HL-60/S4 (cell line): ENCODE measurements around the gene EFCAB10.
"Not testable (repeated sequence)": the region's sequence is repeated elsewhere in the genome, so short reads cannot be mapped to it uniquely, and the experiment has no call there.

Experiments used
- in situ Hi-C: fragments of 300-500 bp; cut with MboI; formaldehyde crosslinking; loops from 2 replicates; pipeline ENCODE4 v1.14.3; 2022; ENCODE audit warnings: low sequenced_read_pairs

The EFCAB10 gene

DNA sequence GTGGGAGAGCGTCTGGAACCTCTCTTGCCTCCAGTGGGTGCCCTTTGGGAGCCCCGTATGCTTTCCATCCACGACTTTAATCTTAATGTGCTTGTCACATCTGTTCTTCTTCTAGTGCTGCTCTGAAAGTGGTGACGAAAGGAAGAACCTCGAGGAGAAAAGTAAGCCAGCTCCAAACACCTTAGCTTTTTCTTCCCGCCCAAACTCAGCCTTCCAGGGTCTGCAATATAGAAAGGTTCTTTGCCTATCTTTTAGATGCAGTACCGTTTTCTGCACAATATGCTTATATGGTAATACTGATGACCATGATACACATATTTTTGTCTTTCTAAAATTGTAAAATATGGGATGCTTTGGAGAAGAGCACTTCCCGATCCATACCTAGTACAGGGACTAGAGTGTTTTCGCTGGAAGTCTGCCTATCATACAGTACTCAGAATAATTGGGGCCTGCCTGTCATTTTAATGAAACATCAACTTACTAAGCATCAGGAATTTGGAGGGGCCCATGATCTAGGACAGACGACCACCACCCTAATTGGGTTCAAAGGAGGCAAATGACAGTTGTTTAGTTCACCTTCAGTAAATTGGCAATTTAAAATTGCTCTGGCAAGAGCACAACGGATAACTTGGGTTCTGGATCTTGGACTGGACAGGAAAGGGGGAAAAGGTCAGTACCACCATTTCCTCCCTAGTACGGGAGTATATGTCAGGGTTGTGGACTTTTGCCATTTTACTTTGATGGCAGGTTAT is 48.4 kb downstream of the EFCAB10 start:
- in situ Hi-C loops = no loop called here

DNA sequence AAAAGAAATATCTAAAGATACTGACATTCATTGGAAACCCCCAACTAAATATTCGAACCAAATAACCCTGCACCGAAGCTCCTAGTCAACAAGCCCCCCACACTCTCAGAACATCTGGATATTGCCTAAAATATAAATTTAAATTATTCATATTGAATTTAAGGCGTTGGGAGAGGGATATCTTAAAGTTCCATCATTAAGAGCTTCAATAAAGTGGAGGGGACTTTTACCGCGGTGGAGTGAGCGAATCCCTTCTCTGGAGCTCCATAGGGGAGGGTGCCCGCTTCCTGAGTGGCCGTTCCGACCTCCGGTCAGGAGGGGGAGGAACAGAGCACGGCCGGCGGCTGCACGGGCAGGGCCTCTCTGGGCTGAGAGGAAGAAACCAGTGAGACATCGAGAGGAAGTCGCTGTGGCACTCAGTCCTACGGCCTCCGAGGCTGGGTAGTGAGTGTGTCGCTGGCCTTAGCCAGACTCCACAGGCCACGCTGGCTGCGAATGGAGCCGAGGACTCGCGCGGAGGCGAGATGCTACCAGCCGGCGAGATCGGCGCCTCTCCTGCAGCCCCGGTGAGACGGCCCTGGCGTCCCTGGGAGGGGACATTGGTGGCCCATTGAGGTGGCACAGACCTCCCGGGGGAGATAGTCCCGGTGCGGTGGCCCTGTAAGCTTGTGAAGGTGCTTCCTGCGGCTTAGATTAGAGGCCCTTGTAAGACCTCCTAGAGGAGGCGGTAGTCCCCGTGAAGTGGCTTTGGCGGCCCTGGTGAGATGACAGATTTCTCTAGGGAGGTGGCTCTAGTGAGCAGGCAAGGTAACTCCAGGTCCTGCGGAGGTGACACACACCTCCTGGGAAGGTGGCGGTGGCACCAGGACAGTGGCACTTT is 49.3 kb downstream of the EFCAB10 start, which contains the start of gene RINT1:
Gene RINT1 (plus strand): TSS at position 410 of the 880 bp plus-strand sequence. CDS start 115 bp downstream, at position 525.
- in situ Hi-C loops = no loop called here

DNA sequence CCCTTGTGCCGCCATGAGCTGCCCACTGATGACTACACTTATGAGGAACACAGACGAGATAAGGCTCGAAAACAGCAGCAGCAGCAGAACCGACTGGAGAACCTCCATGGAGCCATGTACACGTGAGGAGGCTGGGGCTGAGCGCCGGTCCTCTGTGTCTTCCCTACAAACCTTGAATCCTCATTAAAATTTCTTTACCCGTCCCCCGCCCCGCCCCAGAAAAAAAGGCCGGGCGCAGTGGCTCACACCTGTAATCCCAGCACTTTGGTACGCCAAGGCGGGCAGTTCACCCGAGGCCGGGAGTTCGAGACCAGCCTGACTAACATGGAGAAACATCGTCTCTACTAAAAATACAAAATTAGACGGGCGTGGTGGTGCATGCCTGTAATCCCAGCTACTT is 50.7 kb downstream of the EFCAB10 start:
- in situ Hi-C loops = no loop called here

DNA sequence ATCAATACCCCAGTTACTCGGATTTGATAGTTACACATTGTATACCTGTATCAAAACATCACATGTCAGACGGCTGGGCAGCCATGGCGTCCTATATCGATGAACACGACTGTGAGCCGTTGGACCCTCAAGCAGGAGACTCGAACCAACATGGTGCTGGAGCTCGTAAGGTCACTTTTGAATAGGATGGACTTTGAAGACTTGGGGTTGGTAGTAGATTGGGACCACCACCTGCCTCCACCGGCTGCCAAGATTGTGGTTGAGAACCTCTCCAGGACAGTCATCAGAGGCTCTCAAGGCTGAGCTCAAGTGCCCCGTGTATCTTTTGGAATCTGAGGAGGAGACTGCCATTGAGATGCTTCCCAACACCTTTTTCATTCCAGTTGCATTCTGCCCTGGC is 51.2 kb downstream of the EFCAB10 start:
- in situ Hi-C loops = no loop called here

DNA sequence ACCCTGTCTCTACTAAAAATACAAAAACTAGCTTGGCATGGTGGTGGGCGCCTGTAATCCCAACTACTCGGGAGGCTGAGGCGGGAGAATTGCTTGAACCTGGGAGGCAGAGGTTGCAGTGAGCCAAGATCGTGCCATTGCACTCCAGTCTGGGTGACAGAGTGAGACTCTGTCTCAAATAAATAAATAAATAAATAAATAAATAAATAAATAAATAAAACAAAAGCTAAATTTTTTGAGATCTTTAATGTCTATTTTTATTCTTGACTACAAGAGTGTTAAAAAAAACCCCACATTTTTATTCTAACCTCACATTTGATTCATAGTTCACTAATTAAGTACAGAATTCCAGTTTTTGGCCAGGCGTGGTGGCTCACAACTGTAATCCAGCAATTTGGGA is 53.6 kb downstream of the EFCAB10 start:
- in situ Hi-C loops = not testable (repeated sequence)

DNA sequence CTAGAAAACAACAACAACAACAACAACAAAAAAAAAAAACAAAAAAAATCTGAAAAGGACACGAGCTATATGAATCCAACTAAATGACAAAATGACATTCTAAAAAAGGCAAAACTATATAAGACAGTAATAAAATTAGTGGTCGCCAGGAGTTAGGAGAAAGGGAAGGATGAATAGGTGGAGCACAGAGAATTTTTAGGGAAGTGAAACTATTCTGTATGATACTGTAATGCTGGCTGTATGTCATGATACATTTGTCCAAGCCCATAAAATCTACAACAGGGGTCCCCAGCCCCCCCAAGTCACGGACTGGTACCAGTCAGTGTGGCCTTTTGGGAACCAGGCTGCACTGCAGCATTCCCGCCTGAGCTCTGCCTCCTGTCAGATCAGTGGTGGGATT is 56.5 kb downstream of the EFCAB10 start:
- in situ Hi-C loops = no loop called here

DNA sequence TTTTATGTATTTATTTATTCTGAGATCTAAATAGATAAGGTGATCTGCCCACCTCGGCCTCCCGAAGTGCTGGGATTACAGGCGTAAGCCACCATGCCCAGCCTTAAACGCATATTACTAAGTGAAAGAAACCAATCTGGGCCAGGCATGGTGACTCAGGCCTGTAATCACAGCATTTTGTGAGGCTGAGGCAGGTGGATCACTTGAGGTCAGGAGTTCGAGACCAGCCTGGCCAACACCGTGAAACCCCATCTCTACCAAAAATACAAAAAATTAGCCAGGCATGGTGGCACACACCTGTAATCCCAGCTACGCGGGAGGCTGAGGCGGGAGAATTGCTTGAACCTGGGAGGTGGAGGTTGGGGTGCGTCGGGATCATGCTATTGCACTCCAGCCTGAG is 56.9 kb downstream of the EFCAB10 start:
- in situ Hi-C loops = not testable (repeated sequence)

DNA sequence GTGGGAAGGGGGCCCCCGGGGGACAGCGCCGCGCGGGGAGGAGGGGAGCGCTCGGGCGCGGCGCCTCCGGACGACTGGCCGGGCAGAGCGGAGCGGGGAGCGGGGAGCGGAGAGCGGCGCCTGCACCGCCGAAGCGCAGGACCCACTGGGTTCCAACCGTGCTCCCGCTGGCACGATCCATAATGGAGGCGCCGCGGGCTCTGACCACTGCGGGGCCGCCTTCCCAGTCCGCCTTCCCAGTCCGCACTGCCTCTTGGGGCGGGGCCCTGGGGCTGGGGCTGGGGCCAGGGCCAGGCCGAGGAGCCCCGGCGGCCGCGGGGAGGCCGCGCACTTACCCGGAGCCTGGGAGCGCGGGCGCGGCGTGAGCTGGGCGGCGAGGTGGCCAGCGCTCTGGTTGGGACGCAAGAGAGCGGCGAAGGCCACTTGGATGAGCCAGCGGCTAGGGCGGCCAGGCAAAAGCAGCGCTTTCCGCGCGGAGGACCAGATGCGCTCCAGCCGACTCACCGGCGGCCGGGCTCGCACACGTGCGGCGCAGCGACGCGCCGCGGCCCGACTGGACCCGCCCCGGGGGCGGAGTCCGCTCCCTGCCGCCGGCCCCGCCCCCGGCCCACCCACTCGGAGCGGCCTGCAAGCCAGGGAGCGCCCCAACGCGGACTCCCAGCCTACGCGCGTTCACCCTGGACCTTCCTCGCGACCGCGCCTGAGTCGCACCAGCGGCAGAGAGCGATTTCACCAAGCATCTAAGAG is 59.4 kb downstream of the EFCAB10 start, which contains the start of gene PUS7:
Gene PUS7 (minus strand): TSS at position 555 of the 747 bp plus-strand sequence. CDS start 13,759 bp downstream, outside the sequence.
- in situ Hi-C loops = no loop called here

DNA sequence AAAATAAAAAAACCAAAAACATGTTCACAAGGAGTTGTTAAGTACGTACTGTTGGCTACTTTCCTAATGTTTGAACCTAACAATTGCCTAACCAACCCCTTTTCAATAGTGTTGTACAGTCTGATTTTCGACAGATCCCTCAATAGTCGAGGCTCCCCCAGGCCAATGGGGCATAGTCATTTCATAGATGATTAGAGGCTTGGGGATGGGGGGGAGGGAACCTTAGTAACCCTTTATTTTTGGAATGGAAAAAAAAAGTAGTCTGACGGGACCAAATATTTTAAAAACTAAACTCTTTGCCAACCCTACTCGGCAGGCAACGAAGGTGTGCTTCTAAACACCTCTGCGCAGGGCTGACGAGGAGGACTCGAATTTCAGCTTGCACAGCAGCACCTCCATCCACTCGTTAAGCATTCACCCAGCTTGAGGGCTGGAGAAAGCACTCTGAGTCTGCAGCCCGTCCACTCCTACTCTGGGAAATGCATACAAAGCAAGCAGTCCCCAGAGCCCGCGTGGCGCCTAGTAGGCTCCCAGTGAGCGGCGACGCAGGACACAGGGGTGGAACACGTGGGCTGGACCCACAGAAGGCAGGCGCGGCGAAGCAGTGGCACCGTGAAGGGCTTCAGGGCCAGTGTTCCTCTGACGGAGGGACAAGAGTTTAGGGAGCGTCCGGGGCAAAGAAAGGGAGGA is 60.1 kb downstream of the EFCAB10 start:
- in situ Hi-C loops = no loop called here

DNA sequence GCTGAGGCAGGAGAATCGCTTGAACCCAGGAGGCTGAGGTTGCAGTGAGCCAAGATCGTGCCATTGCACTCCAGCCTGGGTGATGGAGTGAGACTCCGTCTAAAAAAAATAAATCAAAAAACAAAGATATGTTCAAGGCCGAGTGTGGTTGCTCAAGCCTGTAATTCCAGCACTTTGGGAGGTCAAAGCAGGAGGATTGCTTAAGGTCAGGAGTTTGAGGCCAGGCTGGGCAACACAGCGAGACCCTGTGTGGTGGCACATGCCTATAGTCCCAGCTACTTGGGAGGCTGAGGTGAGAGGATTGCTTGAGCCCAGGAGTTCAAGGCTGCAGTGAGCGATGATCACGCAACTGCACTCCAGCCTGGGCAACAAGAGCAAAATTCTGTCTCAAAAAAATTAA is 60.7 kb downstream of the EFCAB10 start:
- in situ Hi-C loops = not testable (repeated sequence)

DNA sequence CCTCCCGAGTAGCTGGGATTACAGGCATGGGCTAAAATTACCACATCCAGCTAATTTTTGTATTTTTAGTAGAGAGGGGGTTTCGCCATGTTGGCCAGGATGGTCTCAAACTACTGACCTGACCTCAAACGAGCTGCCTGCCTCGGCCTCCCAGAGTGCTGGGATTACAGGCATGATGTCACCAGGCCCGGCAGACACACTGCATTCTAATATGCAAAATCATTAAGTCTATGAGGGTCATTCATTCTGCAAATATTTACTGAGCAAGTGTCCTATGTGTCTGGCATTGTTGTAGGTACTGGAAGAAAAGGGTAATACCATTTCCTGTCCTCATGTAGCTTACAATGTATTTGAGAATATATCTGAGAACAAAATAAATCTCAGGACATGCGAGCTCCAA is 61.9 kb downstream of the EFCAB10 start:
- in situ Hi-C loops = no loop called here

DNA sequence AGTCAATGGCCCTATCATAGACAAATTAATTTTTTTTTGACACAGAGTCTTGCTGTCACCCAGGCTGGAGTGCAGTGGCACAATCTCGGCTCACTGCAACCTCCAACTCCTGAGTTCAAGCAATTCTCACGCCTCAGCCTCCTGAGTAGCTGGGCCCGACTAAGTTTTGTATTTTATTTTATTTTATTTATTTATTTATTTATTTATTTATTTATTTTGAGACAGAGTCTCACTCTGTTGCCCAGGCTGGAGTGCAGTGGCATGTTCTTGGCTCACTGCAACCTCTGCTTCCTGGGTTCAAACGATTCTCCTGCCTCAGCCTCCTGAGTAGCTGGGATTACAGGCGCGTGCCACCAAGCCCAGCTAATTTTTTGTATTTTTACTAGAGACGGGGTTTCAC is 65.7 kb downstream of the EFCAB10 start:
- in situ Hi-C loops = not testable (repeated sequence)
